GM12874 (cell line): ENCODE results near the gene CDC42SE2.

Experiments
- CTCF ChIP-seq: IDR thresholded peaks from 2 replicates; pipeline ENCODE4 v1.5.1; 2011; ENCODE audit warnings: low read depth, mild to moderate bottlenecking, control low read depth, low read length, moderate library complexity; ENCODE audit not compliant: insufficient read depth

The CDC42SE2 gene

GRCh38 chr5:131386124-131386523 lies 122.3 kb downstream of the CDC42SE2 start:
- no peak for TF ChIP-seq CTCF

GRCh38 chr5:131386779-131387178 lies 122.9 kb downstream of the CDC42SE2 start:
- no peak for TF ChIP-seq CTCF

GRCh38 chr5:131387255-131387654 lies 123.4 kb downstream of the CDC42SE2 start:
- no peak for TF ChIP-seq CTCF

- TF ChIP-seq CTCF: no peak
These were observed 125.4 kb downstream of the CDC42SE2 start for GRCh38 chr5:131389096-131389868.

GRCh38 chr5:131389869-131390265 lies 126.0 kb downstream of the CDC42SE2 start:
- TF ChIP-seq CTCF: no peak

GRCh38 chr5:131392466-131393095 lies 128.7 kb downstream of the CDC42SE2 start:
- no peak for TF ChIP-seq CTCF

- TF ChIP-seq CTCF: no peak
These were observed 129.7 kb downstream of the CDC42SE2 start for GRCh38 chr5:131393498-131393968.
